HepG2 (cell line): ENCODE results near the gene WNT3. TPM values are rescaled to one million over a fixed set of nuclear protein-coding genes. Genes with fewer than 3 reads are reported as not detected.

ENCODE experiments used
- KDM2A ChIP-seq: sonication (generic); formaldehyde crosslinking; IDR thresholded peaks from 2 replicates; pipeline ENCODE4 v1.4.0; 2020; ENCODE audit warnings: low read depth, missing genetic modification reagents, borderline replicate concordance
- MAFF ChIP-seq: IDR thresholded peaks from 2 replicates; pipeline ENCODE4 v1.6.1; 2011; ENCODE audit warnings: low read depth, low read length, improper control_type of control experiment
- PATZ1 ChIP-seq: sonication (generic); formaldehyde crosslinking; IDR thresholded peaks from 2 replicates; pipeline ENCODE4 v1.4.0; 2020; ENCODE audit warnings: missing genetic modification reagents
- PHB2 ChIP-seq: fragments of 450-650 bp; IDR thresholded peaks from 2 replicates; pipeline ENCODE4 v1.6.1; 2018; ENCODE audit not compliant: partially characterized antibody
- RXRA ChIP-seq: sonication (generic); formaldehyde crosslinking; IDR thresholded peaks from 2 replicates; pipeline ENCODE4 v1.5.1; 2020; ENCODE audit warnings: missing genetic modification reagents
- STAG1 ChIP-seq: sonication (generic); formaldehyde crosslinking; IDR thresholded peaks from 2 replicates; pipeline ENCODE4 v1.4.0; 2020; ENCODE audit warnings: missing genetic modification reagents
- ZMAT5 ChIP-seq: sonication (generic); formaldehyde crosslinking; IDR thresholded peaks from 2 replicates; pipeline ENCODE4 v1.5.0; 2020; ENCODE audit warnings: mild to moderate bottlenecking, low read depth, missing genetic modification reagents, borderline replicate concordance
- ZNF142 ChIP-seq: sonication (generic); formaldehyde crosslinking; IDR thresholded peaks from 2 replicates; pipeline ENCODE4 v1.4.0; 2020; ENCODE audit warnings: missing genetic modification reagents
- ZNF207 ChIP-seq: fragments of 450-650 bp; IDR thresholded peaks from 2 replicates; pipeline ENCODE4 v1.6.1; 2016; ENCODE audit warnings: antibody characterized with exemption, borderline replicate concordance
- ZNF318 ChIP-seq: sonication (generic); formaldehyde crosslinking; IDR thresholded peaks from 2 replicates; pipeline ENCODE4 v1.4.0; 2020; ENCODE audit warnings: mild to moderate bottlenecking, missing genetic modification reagents
- ZNF430 ChIP-seq: sonication (generic); formaldehyde crosslinking; IDR thresholded peaks from 2 replicates; pipeline ENCODE4 v1.9.0; 2021; ENCODE audit warnings: mild to moderate bottlenecking, missing genetic modification reagents
- polyA plus RNA-seq, 8 experiments: library from polyadenylated mRNA; depleted of rRNA in 3 of 8; stranded (reverse) in 7 of 8; unstranded in 1 of 8; fragments of >200 nt; fragmentation: Illumina TruSeq in 4 of 8; extraction: Trizol in 4 of 8; gene quantifications; 2 replicates each; pipeline versions ENCODE4 v1.2.1 to v1.2.3, GENCODE V29; 2011 to 2016; ENCODE audit warnings: low read depth in 4 of 8, missing spikeins in 1 of 8, mixed read lengths in 1 of 8; ENCODE audit not compliant: insufficient read depth in 1 of 8
- total RNA-seq, 5 experiments: library from RNA; depleted of rRNA; stranded (reverse); fragments of >200 nt; fragmentation: Illumina TruSeq; extraction: Trizol; gene quantifications; 2 replicates each; pipeline ENCODE4 v1.2.3, GENCODE V29; 2016; ENCODE audit warnings: low read depth in 1 of 5

Gene WNT3
- total and polyA plus RNA-seq, 2 of the 13 experiments (the other 11 are each of a cell fraction or from before 2014, with no cell fraction given): 8.5 to 10.3 TPM

GRCh38 chr17:46841561-46842379 is 23.3 kb upstream of the WNT3 start (continued):
- TF ChIP-seq ZNF318 (CRISPR knock-in tag): 0 out of 2 replicates have a peak, but pooled peaks have one; percentile 72
- no peak for TF ChIP-seq ZNF207
- no peak for TF ChIP-seq ZNF430 (CRISPR knock-in tag)
- 0 out of 2 replicates have a peak, but pooled peaks have one; percentile 37 for TF ChIP-seq PATZ1
- TF ChIP-seq PHB2: no peak
- TF ChIP-seq ZMAT5 (CRISPR knock-in tag): no peak
- no peak for TF ChIP-seq MAFF
- TF ChIP-seq KDM2A (CRISPR knock-in tag): peak; percentile 66
- TF ChIP-seq ZNF142 (CRISPR knock-in tag): no peak
- no peak; the same call in 1 of the 2 replicates for TF ChIP-seq RXRA (CRISPR knock-in tag)
- peak; percentile 86 for TF ChIP-seq STAG1 (CRISPR knock-in tag)
